MM.1S (cell line): Measurements from ENCODE around the gene SLC27A2.

Source experiments
- DNase-seq: peaks from one replicate; pipeline ENCODE4 v3.0.0-alpha.2; 2015
- H2AFZ ChIP-seq: fragments of 300-600 bp; sonication (generic); 2 replicates; pipeline ENCODE4 v1.6.0; 2016; ENCODE audit warnings: antibody characterized with exemption, low read length
- H3F3A ChIP-seq: fragments of 300-600 bp; sonication (generic); 2 replicates; pipeline ENCODE4 v1.6.1; 2016; ENCODE audit warnings: mild to moderate bottlenecking, antibody characterized with exemption, low read length, moderate library complexity, mixed read lengths; ENCODE audit not compliant: insufficient read depth
- H3K27ac ChIP-seq: fragments of 300-600 bp; sonication (generic); 2 replicates; pipeline ENCODE4 v1.5.1; 2016; ENCODE audit warnings: mild to moderate bottlenecking, low read length
- H3K27me3 ChIP-seq: fragments of 300-600 bp; sonication (generic); replicated peaks from 2 replicates; pipeline ENCODE4 v1.6.0; 2016; ENCODE audit warnings: low read length; ENCODE audit not compliant: insufficient read depth
- H3K36me3 ChIP-seq: fragments of 300-600 bp; sonication (generic); replicated peaks from 2 replicates; pipeline ENCODE4 v1.6.1; 2016; ENCODE audit warnings: mild to moderate bottlenecking, low read length, mixed read lengths; ENCODE audit not compliant: insufficient read depth
- H3K4me1 ChIP-seq: fragments of 300-600 bp; sonication (generic); 2 replicates; pipeline ENCODE4 v1.6.1; 2016; ENCODE audit warnings: low read length, mixed read lengths
- H3K4me2 ChIP-seq: fragments of 300-600 bp; sonication (generic); 2 replicates; pipeline ENCODE4 v1.6.0; 2016; ENCODE audit warnings: low read depth, low read length
- H3K4me3 ChIP-seq: fragments of 300-600 bp; sonication (generic); 2 replicates; pipeline ENCODE4 v1.5.1; 2016; ENCODE audit warnings: low read length, mixed read lengths
- H3K79me2 ChIP-seq: fragments of 300-600 bp; sonication (generic); 2 replicates; pipeline ENCODE4 v1.6.1; 2016; ENCODE audit warnings: mixed run types, low read length, mixed read lengths
- H3K9ac ChIP-seq: fragments of 300-600 bp; sonication (generic); 2 replicates; pipeline ENCODE4 v1.6.1; 2016; ENCODE audit warnings: low read length, mixed read lengths
- H3K9me2 ChIP-seq: fragments of 300-600 bp; sonication (generic); replicated peaks from 2 replicates; pipeline ENCODE4 v1.6.1; 2016; ENCODE audit warnings: mild to moderate bottlenecking, low read length, mixed read lengths; ENCODE audit not compliant: insufficient read depth
- H3K9me3 ChIP-seq: fragments of 300-600 bp; sonication (generic); replicated peaks from 2 replicates; pipeline ENCODE4 v1.6.1; 2016; ENCODE audit warnings: mild to moderate bottlenecking, low read length, mixed read lengths; ENCODE audit not compliant: insufficient read depth
- H4K20me1 ChIP-seq: fragments of 300-600 bp; sonication (generic); 2 replicates; pipeline ENCODE4 v1.6.1; 2016; ENCODE audit warnings: mild to moderate bottlenecking, low read length, moderate library complexity, mixed read lengths; ENCODE audit not compliant: insufficient read depth
- EZH2 ChIP-seq: fragments of 300-600 bp; sonication (generic); optimal IDR thresholded peaks from 2 replicates; pipeline ENCODE3; 2017; ENCODE audit warnings: low read depth, mild to moderate bottlenecking, antibody characterized with exemption, low read length, mixed read lengths
- EZH2phosphoT487 ChIP-seq: fragments of 300-600 bp; sonication (generic); IDR thresholded peaks from 2 replicates; pipeline ENCODE4 v1.6.1; 2018; ENCODE audit warnings: antibody characterized with exemption, low read length
- TF ChIP-seq, protein P1 (sequence below): fragments of 300-600 bp; sonication (generic); IDR thresholded peaks from 2 replicates; pipeline ENCODE4 v1.5.1; 2016; ENCODE audit warnings: antibody characterized with exemption, low read length, mixed read lengths

The SLC27A2 gene

GRCh38 chr15:50137330-50137761, 44.6 kb upstream of the SLC27A2 start:
- Histone ChIP-seq H3K9me2 (no peaks in the 10 kb centered on the region), H3K9me3 (no peaks in the 10 kb centered on the region), H3F3A (no peaks in the 10 kb centered on the region), H3K36me3 (no peaks in the 10 kb centered on the region), H3K27ac (no peak overlapping the region), H2AFZ (no peak overlapping the region), H3K27me3 (no peaks in the 10 kb centered on the region), H4K20me1 (no peaks in the 10 kb centered on the region), H3K4me1 (0 out of 2 replicates have a peak, but pooled peaks cover 4% of the 10 kb centered on the region), H3K9ac (no peak overlapping the region), H3K79me2 (no peaks in the 10 kb centered on the region), H3K4me3 (no peak overlapping the region), H3K4me2 (no peak overlapping the region)
- no peak for DNase-seq
- TF ChIP-seq EZH2phosphoT487 (no peak), EZH2 (no peak)
- TF ChIP-seq, protein P1, sequence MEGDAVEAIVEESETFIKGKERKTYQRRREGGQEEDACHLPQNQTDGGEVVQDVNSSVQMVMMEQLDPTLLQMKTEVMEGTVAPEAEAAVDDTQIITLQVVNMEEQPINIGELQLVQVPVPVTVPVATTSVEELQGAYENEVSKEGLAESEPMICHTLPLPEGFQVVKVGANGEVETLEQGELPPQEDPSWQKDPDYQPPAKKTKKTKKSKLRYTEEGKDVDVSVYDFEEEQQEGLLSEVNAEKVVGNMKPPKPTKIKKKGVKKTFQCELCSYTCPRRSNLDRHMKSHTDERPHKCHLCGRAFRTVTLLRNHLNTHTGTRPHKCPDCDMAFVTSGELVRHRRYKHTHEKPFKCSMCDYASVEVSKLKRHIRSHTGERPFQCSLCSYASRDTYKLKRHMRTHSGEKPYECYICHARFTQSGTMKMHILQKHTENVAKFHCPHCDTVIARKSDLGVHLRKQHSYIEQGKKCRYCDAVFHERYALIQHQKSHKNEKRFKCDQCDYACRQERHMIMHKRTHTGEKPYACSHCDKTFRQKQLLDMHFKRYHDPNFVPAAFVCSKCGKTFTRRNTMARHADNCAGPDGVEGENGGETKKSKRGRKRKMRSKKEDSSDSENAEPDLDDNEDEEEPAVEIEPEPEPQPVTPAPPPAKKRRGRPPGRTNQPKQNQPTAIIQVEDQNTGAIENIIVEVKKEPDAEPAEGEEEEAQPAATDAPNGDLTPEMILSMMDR = no peak

DNA sequence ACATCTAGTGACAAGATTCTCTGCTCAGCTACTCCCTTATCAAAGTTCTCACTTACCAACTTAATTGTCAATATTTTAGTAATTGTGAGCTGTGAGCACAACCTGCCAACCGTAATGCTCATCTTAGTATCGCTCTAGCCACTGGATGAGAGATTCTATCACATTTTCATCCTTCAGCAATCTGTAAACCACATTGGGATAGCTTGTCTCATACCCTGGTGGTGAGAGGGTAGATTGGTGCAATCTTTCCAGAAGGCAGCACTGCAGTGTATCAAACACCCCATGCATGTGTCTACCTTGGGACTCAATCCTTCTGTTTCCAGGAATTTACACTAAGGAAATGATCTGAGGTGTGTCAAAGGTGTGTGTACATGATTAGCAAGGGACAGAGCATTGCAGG, 44.1 kb upstream of the SLC27A2 start:
- no peak overlapping the region for H3K27ac ChIP-seq
- H3K9ac ChIP-seq = no peak overlapping the region
- H3K79me2 ChIP-seq = no peaks in the 10 kb centered on the region
- no peaks in the 10 kb centered on the region for H4K20me1 ChIP-seq
- no peak overlapping the region for H3K4me2 ChIP-seq
- DNase-seq = no peak
- H3F3A ChIP-seq = no peaks in the 10 kb centered on the region
- H3K9me3 ChIP-seq = no peaks in the 10 kb centered on the region
- no peak overlapping the region for H3K4me3 ChIP-seq
- no peak overlapping the region for H2AFZ ChIP-seq
- H3K4me1 ChIP-seq = 0 out of 2 replicates have a peak, but pooled peaks cover 4% of the 10 kb centered on the region
- TF ChIP-seq, protein P1 = no peak
- TF ChIP-seq EZH2phosphoT487 (no peak), EZH2 (no peak)
- no peaks in the 10 kb centered on the region for H3K27me3 ChIP-seq
- no peaks in the 10 kb centered on the region for H3K9me2 ChIP-seq
- no peaks in the 10 kb centered on the region for H3K36me3 ChIP-seq

- DNase-seq = no peak
- no peaks in the 10 kb centered on the region for H3K9me2 ChIP-seq
- no peaks in the 10 kb centered on the region for H3K79me2 ChIP-seq
- H3K4me2 ChIP-seq = no peak overlapping the region
- TF ChIP-seq EZH2 (no peak), EZH2phosphoT487 (no peak)
- TF ChIP-seq, protein P1 = no peak; the same call in 1 of the 2 replicates
- H2AFZ ChIP-seq = no peak overlapping the region
- H3K4me1 ChIP-seq = 0 out of 2 replicates have a peak, but pooled peaks cover 4% of the 10 kb centered on the region
- H4K20me1 ChIP-seq = no peaks in the 10 kb centered on the region
- no peaks in the 10 kb centered on the region for H3K36me3 ChIP-seq
- H3K9me3 ChIP-seq = no peaks in the 10 kb centered on the region
- no peak overlapping the region for H3K4me3 ChIP-seq
- H3F3A ChIP-seq = no peaks in the 10 kb centered on the region
- H3K9ac ChIP-seq = no peak overlapping the region
- no peaks in the 10 kb centered on the region for H3K27me3 ChIP-seq
- no peak overlapping the region for H3K27ac ChIP-seq
Measured at GRCh38 chr15:50138391-50138790, 43.6 kb upstream of the SLC27A2 start.
